Breast epithelium (tissue), 3 donors: Measurements from ENCODE around the gene BBX.

Experiments
- POLR2A ChIP-seq: fragments of 450-650 bp; IDR thresholded peaks from one replicate; pipeline ENCODE4 v1.6.1; 2016; ENCODE audit warnings: antibody characterized with exemption, mild to moderate bottlenecking, moderate library complexity
- POLR2AphosphoS5 ChIP-seq, 3 donors: sonication (generic); formaldehyde crosslinking; IDR thresholded peaks; one replicate each; pipeline ENCODE4 v1.6.1; 2017; ENCODE audit warnings: antibody characterized with exemption in 3 of 3
- TF ChIP-seq, protein P1 (sequence below), 3 donors: fragments of 450-650 bp; IDR thresholded peaks; one replicate each; pipeline ENCODE4 v1.5.1; 2016 to 2017; ENCODE audit warnings: antibody characterized with exemption in 3 of 3, mild to moderate bottlenecking in 3 of 3, moderate library complexity in 3 of 3

- TF ChIP-seq POLR2A, result no peak
- TF ChIP-seq, protein P1, sequence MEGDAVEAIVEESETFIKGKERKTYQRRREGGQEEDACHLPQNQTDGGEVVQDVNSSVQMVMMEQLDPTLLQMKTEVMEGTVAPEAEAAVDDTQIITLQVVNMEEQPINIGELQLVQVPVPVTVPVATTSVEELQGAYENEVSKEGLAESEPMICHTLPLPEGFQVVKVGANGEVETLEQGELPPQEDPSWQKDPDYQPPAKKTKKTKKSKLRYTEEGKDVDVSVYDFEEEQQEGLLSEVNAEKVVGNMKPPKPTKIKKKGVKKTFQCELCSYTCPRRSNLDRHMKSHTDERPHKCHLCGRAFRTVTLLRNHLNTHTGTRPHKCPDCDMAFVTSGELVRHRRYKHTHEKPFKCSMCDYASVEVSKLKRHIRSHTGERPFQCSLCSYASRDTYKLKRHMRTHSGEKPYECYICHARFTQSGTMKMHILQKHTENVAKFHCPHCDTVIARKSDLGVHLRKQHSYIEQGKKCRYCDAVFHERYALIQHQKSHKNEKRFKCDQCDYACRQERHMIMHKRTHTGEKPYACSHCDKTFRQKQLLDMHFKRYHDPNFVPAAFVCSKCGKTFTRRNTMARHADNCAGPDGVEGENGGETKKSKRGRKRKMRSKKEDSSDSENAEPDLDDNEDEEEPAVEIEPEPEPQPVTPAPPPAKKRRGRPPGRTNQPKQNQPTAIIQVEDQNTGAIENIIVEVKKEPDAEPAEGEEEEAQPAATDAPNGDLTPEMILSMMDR (IDR thresholded peaks at IDR 0.05), result no peak
- no peak for TF ChIP-seq POLR2AphosphoS5 (IDR thresholded peaks at IDR 0.05)
Measured at GRCh38 chr3:107679921-107680320, 157.2 kb downstream of the BBX start.
